Epithelial cell of esophagus (primary cell): ENCODE results near the gene ARHGAP29.

Source experiments
- DNase-seq: peaks from one replicate; pipeline ENCODE4 v3.0.0; 2010; ENCODE audit warnings: low read depth
- H3K4me3 ChIP-seq: 2 replicates; pipeline ENCODE4 v1.5.1; 2011; ENCODE audit warnings: mild to moderate bottlenecking, low read length, control low read depth
- TF ChIP-seq, protein P1 (sequence below): IDR thresholded peaks from 2 replicates; pipeline ENCODE4 v1.5.1; 2011; ENCODE audit warnings: low read depth, mild to moderate bottlenecking, low read length, control low read depth, inconsistent platforms; ENCODE audit not compliant: insufficient read depth; ENCODE audit errors: missing control alignments

Gene ARHGAP29

DNA sequence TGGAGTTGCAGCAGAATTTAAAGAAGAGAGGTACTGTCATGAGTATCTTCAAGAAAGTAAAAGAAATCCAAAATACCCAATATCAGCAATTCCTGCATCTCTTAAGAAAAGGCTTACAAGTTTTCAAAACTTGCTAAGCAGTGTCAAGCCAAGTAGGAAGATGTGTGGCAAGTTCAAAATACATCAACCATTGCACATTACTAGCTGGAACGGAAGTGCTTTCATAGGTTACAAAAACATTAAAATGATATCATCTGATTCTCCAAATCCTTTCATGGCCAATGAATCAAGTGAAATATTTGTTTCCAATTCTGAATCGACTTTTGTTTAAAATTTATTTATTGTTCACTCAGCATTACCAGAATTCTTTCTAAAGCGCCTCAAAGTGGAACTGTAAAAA, 110.7 kb downstream of the ARHGAP29 start:
- TF ChIP-seq, protein P1, sequence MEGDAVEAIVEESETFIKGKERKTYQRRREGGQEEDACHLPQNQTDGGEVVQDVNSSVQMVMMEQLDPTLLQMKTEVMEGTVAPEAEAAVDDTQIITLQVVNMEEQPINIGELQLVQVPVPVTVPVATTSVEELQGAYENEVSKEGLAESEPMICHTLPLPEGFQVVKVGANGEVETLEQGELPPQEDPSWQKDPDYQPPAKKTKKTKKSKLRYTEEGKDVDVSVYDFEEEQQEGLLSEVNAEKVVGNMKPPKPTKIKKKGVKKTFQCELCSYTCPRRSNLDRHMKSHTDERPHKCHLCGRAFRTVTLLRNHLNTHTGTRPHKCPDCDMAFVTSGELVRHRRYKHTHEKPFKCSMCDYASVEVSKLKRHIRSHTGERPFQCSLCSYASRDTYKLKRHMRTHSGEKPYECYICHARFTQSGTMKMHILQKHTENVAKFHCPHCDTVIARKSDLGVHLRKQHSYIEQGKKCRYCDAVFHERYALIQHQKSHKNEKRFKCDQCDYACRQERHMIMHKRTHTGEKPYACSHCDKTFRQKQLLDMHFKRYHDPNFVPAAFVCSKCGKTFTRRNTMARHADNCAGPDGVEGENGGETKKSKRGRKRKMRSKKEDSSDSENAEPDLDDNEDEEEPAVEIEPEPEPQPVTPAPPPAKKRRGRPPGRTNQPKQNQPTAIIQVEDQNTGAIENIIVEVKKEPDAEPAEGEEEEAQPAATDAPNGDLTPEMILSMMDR = no peak
- DNase-seq = no peak
- no peak overlapping the region for H3K4me3 ChIP-seq

DNA sequence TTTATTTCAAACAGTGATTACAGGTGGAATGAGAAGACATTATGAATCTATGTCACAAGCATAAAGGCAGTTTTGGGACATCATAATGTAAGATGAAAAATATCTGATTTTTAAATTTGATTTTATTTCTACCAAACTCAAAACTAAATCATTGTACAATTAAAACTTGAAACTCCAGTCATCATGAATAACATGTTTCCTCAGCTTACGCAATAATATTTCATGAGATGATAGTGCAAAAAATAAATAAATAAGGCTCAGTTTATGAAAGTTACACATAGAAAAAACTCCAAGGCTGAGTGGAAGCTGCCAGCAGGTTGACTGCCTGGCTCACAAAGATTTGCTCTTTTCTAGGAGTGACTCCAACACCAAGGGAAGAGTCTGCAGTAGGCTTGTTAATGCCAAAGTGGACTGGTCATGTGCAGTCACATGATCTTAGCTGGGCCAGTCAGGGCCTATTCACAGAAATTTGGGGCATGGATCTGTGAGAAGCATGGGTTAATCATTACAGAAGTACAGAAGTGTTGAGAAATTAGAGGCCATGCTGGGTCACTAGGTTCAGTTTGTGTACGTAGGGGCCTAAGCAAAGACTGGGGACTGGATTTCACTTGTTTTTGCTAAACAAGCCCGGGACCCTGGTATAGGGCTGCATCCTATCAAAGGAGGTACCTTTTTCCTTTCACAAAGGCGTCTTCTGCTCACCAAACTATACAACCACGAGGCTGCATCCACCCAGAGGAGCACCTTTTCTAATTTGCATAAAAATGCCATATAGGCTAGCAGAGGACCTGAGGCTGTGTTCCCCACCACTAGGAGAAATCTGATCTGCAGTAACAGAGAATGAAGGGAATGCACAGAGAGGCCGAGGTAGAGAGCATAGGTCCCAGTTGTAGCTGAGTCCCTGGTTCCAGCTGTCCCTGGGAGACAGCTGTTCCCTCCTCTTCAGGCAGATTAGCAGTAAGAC, 111.6 kb downstream of the ARHGAP29 start:
- TF ChIP-seq, protein P1 = no peak
- no peak overlapping the region for H3K4me3 ChIP-seq
- DNase-seq = peak; percentile 42

GRCh38 chr1:94124538-94124937, 112.8 kb downstream of the ARHGAP29 start:
- no peak for DNase-seq
- TF ChIP-seq, protein P1 = no peak

DNA sequence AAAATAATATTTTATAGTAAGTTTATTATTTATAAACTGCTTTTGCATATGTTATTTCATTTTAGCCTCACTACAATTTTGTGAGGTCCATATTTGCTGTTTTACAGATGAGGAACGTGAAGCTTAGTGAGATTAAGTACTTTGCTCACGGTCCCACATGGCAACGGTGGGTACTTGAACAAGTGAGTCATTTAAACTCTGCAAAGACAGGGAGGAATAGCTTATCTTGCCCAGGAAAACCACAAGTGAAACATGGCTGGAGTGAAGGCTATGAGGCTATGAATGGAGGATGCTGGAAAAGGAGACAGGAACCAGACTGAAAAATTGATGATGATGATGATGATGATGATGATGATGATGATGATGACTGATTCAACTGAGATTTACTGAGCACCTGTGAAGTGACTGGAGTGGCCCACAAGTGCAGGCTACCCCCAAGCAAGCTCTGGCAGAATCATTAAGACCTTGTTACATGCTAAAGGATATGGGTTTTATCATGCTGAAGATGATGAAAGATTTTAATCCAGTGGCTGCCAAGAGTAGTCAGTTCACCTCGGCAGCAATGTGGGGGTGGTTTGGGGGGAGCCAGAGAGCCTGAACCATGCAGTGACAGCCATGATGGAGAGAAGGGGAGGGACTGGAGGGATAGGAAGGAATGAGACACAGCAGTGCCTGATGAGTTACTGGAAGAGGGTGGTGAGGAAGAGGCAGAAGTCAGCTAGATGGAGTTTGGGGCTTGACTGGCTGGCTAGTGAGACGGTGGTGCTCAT, 115.0 kb downstream of the ARHGAP29 start:
- no peak for DNase-seq
- TF ChIP-seq, protein P1 = no peak

More at GRCh38 chr1:94124538-94124937, 112.8 kb downstream of the ARHGAP29 start:
- no peak overlapping the region for H3K4me3 ChIP-seq

More for the DNA sequence above, 115.0 kb downstream of the ARHGAP29 start:
- no peak overlapping the region for H3K4me3 ChIP-seq
